GM18867 (cell line): ENCODE data around the gene CFAP251.
A peak's percentile ranks its signal among the peaks of the same experiment; 100 is the strongest.
"Not testable (repeated sequence)": the region's sequence is repeated elsewhere in the genome, so short reads cannot be mapped to it uniquely, and the experiment has no call there.

Experiments
- ATAC-seq: cut with Tn5 transposase; IDR thresholded peaks from one replicate; pipeline ENCODE4 v1.9.1; 2021; ENCODE audit warnings: mild to moderate bottlenecking, moderate library complexity; ENCODE audit not compliant: unreplicated experiment

The CFAP251 gene

DNA sequence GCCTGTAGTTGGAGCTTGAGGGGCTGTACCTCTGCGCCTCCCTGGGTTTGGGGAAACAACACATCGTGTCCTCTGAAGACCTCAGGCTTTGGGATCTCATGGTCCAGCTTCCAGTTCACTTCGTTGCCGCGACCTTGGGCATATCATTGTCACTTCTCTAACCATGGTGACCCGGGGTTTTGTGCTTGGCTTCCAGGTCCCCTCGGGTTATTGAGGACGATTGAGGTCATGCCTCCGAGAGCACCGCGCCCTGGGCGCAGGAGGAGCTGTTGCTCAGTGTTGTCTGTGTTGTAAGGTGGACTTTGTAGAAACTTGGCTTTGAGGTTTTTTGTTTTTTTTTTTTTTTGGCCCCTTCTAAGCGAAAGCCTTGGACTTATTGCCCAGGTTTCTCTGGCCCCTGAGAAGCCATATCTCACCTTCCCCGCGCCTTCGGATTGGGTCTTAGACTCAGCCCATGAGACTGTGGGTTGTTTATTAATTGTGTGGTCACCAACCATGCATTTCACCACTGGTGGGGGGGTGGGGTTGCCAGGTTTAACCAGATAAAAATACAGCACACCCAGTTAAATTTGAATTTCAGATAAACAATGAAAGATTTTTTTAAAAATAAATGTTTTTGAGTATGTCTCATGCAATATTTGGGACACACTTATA is 105.9 kb downstream of the CFAP251 start:
- ATAC-seq: no peak

DNA sequence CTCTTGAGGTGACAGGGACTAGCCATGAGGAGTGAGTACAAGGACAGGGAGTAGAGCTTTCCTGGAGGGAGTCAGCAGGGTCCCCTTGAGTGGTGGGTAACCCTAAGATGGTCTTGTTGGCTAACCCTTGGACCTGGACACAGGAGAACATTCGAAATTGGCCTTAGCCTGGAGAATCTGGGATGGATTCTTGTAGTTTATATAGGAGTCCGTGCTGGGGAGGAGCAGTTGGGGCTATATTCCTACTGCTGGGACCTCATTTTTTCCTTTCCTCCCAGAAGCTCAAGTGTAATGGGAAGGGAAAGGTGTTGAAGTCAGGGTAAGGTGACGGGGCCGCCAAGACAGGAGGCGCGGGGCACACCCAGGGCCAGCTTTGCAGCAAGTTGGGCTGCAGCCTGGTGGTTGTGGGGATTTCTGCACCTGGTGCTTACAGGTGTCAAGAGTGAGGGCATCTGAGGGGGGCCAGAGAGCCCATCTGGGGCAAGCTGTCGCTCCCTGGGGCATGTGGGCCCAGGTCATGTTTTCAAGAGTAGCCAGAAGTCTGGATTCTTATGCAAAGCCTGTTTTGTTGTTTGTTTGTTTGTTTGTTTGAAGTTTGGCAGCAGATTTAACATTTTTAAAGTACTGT is 108.4 kb downstream of the CFAP251 start:
- no peak for ATAC-seq

DNA sequence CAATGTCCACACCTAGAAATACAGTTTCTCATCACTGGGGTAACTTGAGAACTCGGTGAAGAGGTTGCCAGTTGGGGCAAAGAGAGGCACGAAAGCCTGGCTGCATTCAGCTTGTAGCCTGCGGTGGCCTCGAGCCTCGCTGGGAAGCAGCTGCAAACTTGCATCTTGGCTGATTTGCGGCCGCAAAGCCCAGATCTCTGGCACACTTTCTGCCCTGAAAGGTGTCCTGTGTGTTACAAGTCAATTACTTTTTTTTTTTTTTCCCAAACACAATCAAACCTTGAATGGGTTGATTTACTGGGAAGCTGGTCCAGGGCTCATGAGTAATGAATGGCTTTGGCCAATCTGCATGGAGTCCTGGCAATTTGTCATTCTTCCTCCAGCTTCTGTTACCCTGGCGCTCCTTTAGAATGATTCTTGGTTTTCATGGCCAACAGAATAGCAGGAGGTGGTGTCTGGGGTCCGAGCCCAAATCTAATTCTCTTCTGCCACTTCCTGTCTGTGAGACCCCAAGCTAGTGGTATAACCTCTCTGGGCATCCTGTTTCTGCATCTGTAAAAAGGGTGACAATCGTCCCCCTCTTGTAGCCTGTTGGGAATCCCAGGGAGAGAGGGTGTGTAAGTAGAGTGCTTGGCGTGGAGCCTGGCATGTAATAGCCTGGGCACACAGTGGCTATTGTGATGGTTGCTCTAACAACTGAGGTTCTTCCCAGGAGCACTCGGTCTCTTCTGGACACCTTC is 109.9 kb downstream of the CFAP251 start:
- no peak for ATAC-seq

DNA sequence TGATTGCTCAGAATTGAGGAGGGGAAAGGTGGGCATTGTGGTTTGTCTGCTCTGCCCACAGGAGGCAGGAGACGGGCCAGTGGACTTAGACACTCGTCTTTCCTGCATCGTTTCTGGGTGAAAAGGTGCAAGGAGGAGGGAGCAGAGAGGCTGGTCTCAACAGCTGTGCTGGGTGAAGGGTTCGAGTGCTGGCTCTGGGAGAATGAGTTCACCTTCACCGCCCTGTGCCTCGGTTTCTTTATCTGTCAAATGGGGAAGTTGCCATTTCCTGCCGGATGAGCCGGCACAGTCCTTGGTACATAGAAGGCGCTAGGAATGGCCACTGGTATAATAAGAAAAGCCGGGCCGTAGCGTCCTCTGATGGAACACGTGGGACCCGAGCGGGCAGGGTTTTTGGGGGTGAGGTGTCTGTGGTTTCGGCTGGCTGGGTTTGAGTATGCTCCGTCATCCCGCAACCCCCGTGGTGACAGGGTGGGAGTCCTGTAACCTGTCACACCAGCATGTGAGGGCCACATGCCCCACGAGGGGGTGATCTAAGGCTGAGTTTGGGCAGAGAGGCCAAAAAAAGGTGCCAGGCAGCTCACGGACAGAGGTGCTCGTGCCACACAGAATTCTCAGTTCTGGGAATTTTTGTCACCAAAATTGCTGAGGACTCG is 110.6 kb downstream of the CFAP251 start:
- peak; percentile 50 for ATAC-seq

- ATAC-seq: peak; percentile 12
Measured at GRCh38 chr12:122029620-122030423, 111.4 kb downstream of the CFAP251 start.

GRCh38 chr12:122030424-122031035 is 112.1 kb downstream of the CFAP251 start:
- ATAC-seq: no peak

- no peak for ATAC-seq
Measured at GRCh38 chr12:122031342-122032216, 113.2 kb downstream of the CFAP251 start.

DNA sequence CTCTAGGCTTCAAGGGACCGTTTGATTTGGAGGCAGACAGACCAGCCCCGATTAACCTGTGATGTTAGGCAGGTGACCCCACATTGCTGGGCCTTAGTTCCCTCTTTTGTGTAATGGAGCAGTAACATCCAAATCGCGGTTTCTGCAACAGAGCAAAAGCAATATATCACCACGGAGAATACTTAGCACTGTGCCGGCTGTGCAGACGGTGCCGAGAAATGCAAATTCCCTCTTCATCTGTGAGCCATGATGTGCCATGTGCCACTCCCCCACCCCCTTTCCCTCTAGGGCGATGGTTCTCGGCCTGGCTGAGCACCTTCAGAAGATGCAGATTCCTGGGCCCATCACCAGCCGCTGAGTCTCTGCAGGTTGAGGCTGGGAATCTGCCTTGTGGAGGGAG is 114.2 kb downstream of the CFAP251 start:
- ATAC-seq: no peak

- no peak for ATAC-seq
Measured at GRCh38 chr12:122035292-122035691, 116.9 kb downstream of the CFAP251 start.

DNA sequence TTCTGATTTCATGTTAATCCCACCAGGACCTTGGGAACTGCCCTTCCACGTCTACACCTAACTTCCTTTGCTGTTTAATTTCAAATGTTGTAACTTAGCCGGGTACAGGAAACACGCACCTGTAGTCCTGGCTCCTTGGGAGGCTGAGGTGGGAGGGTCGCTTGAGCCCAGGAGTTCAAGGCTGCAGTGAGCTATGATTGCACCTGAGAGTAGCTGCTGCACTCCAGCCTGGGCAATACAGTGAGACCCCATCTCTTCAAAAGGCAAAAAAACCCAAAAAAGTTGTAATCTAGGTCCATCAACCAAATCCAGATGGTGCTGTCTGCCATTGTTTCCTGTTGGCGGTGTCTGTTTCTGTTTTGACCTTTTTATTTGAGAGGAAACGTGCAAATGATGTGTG is 117.8 kb downstream of the CFAP251 start:
- no peak for ATAC-seq

GRCh38 chr12:122040579-122041386 is 122.4 kb downstream of the CFAP251 start:
- ATAC-seq: no peak

GRCh38 chr12:122041458-122041857 is 123.1 kb downstream of the CFAP251 start:
- ATAC-seq: not testable (repeated sequence)

GRCh38 chr12:122042910-122043309 is 124.5 kb downstream of the CFAP251 start:
- no peak for ATAC-seq

DNA sequence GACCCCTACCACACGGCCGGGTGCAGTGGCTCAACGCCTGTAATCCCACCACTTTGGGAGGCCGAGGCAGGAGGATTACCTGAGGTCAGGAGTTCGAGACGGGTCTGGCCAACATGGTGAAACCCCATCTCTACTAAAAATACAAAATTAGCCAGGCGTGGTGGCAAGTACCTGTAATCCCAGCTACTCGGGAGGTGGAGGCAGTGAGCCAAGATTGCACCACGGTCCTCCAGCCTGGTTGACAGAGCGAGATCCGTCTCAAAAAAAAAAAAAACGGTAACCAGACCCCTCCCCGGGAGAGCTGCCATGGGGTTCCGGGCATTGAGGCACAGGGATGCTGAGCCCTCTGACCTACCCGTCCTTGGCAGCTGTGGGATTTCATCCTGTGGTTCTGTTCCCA is 125.1 kb downstream of the CFAP251 start:
- ATAC-seq: no peak

- no peak for ATAC-seq
Measured at GRCh38 chr12:122045262-122045661, 126.9 kb downstream of the CFAP251 start.

- no peak for ATAC-seq
Measured at GRCh38 chr12:122046145-122046544, 127.8 kb downstream of the CFAP251 start.

- ATAC-seq: no peak
Measured at GRCh38 chr12:122048151-122048550, 129.8 kb downstream of the CFAP251 start.

DNA sequence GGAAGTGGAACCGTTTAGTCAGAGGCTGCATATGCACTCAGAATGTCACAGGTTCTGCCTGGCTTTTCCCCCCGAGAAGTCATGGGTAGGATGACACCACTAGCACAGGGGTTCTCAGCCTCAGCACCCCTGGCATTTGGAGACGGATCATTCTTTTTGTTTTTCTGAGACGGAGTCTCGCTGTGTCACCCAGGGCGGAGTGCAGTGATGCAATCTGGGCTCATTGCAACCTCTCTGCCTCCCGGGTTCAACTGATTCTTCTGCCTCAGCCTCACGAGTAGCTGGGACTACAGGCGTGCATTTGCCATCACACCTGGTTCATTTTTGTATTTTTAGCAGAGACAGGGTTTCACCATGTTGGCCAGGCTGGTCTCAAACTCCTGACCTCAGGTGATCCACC is 131.4 kb downstream of the CFAP251 start:
- ATAC-seq: no peak

- no peak for ATAC-seq
Measured at GRCh38 chr12:122050706-122051105, 132.3 kb downstream of the CFAP251 start.
